GM21423 (cell line): Measurements from ENCODE around the gene GRM3.

Experiments used
- ATAC-seq: cut with Tn5 transposase; IDR thresholded peaks from one replicate; pipeline ENCODE4 v1.9.1; 2021; ENCODE audit warnings: mild to moderate bottlenecking, moderate library complexity; ENCODE audit not compliant: unreplicated experiment

Gene GRM3

DNA sequence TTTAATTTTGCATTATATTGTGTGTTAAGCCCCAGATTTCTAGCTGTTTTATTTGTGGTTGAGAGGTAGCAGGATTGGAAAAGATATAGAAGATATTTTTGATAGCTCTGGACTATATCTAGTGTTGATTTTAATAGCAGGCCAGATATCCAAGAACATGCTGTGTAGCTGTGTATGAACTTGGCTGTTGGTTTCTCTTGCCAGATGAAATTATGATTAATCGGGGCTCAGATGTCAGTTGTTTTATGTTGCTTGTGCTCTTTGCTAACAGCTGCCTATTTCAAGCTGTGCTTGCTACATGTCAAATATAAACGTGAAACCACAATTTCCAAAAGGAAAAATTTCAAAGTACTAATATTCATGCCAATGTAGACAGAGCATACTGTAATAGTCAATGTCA lies 141.1 kb downstream of the GRM3 start:
- ATAC-seq: no peak

DNA sequence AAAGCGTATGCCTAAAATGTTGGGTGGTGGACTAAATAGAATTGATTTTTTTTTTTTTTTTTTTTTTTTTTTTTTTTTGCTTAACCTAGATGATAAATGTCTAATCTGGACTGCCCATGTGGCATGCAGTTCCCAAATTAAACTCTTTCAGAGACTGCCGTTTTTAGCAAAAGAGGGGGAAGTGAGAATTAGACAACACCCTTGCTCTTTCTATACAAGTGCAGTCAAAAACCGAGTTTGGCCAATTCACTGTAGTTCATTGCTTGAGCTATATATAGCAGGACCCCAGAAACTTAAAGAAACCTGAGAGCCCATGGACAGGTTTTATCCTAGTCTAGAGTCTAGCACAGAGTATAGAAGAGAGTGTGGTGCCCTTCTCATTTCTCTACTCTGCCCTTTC lies 141.9 kb downstream of the GRM3 start:
- peak; percentile 88 for ATAC-seq

DNA sequence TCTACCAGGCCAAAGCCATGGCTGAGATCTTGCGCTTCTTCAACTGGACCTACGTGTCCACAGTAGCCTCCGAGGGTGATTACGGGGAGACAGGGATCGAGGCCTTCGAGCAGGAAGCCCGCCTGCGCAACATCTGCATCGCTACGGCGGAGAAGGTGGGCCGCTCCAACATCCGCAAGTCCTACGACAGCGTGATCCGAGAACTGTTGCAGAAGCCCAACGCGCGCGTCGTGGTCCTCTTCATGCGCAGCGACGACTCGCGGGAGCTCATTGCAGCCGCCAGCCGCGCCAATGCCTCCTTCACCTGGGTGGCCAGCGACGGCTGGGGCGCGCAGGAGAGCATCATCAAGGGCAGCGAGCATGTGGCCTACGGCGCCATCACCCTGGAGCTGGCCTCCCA lies 142.7 kb downstream of the GRM3 start:
- ATAC-seq: no peak

- ATAC-seq: no peak
Measured at GRCh38 chr7:86788948-86789347, 145.2 kb downstream of the GRM3 start.

- no peak for ATAC-seq
Measured at GRCh38 chr7:86790383-86790782, 146.7 kb downstream of the GRM3 start.

GRCh38 chr7:86792260-86792659 lies 148.6 kb downstream of the GRM3 start:
- no peak for ATAC-seq

DNA sequence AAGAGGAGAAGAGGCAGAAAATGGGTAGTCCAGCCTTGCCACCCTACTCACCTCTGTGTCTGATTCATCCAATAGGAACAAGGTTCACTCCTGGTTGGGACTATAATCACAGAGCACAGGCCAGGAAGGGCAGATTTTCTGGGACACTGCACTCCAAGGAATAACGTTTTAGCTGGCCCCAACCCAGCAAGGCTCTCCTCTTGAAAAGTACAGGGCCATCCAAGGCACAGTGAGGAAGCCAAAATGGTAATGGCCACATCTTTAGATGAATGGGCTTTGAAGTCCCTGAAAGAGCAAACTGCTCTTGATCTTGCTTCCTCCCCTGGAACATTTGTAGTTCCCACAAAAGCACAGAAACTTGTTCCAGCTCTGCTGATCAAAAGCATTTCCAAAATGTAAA lies 149.4 kb downstream of the GRM3 start:
- no peak for ATAC-seq

GRCh38 chr7:86814661-86815379 lies 171.1 kb downstream of the GRM3 start:
- ATAC-seq: no peak

- no peak for ATAC-seq
Measured at GRCh38 chr7:86815556-86815955, 171.8 kb downstream of the GRM3 start.

GRCh38 chr7:86818903-86819302 lies 175.2 kb downstream of the GRM3 start:
- no peak for ATAC-seq

DNA sequence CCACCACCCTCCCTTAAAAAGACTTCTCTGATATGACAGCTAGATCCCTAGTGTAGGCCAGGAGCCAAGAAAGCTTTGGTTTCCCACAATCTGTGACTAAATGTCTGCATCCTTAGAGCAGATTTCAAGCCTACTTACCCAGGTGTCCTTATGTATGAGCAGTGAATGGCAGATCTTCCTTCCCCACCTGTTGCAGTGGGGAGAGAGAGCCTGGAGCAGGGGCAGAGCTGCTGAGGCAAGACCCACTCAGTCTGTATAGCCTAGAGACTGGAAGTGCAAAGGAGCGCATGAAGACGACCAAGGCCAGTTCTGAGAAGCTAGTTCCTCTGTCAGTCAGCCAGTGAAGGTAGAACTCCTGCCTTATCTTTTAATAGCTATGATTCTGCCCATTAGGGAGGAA lies 180.1 kb downstream of the GRM3 start:
- ATAC-seq: no peak

DNA sequence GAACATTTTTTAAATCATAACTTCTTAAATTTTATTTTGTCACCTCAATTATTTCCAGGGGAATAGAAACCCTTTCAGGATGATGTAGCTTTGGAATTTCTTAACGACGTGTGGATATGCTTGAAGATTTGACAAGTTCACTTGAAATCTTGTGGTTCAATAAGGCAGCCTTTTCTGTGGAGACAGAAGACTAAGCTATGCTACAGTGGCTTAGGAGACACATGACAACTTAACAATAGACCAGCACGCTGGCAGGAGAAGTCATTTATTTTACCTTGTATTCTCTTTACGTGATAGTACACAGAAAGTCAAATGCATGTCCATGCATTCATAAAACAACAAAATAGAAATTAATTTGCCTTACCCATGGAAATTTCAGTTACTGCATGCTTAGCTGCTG lies 181.6 kb downstream of the GRM3 start:
- ATAC-seq: no peak

DNA sequence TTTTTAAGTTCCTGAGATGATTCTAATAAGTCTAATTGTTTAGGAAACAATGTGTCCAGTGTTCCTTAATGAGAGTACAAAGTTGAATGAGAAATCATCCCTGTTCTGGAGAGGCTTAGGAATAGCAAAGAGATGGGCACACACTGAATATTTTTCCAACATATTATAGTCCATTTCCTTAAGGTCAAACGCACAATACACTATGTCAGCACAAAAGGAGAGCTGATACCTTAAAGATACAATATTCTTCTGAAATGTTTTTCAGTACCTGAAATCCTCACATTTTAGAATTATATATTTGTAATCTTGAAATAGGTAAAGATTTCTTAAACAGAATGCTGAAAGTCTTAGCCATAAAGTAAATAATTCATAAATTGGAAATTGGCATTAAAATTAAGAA lies 183.2 kb downstream of the GRM3 start:
- no peak for ATAC-seq

GRCh38 chr7:86833360-86833759 lies 189.7 kb downstream of the GRM3 start:
- ATAC-seq: no peak

DNA sequence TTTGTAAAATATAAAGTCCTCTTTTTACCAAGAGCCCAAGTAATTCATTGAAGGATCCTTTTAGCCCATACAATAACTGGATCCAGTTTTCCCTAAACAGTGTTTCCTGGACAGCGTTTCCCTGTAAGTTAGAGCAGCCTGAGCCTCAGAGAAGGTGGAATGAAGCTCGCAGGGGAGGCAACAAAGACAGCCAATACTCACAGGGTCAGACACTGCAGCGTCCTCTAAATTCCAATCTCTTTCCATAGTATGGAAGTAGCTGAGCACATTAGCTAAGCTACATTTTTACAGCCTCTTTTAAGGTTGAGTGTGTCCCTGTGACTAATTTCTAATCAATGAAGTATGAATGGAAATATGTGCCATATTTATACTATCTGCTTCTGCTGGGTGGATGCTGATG lies 193.5 kb downstream of the GRM3 start:
- ATAC-seq: no peak

GRCh38 chr7:86844608-86845007 lies 200.9 kb downstream of the GRM3 start:
- no peak for ATAC-seq

DNA sequence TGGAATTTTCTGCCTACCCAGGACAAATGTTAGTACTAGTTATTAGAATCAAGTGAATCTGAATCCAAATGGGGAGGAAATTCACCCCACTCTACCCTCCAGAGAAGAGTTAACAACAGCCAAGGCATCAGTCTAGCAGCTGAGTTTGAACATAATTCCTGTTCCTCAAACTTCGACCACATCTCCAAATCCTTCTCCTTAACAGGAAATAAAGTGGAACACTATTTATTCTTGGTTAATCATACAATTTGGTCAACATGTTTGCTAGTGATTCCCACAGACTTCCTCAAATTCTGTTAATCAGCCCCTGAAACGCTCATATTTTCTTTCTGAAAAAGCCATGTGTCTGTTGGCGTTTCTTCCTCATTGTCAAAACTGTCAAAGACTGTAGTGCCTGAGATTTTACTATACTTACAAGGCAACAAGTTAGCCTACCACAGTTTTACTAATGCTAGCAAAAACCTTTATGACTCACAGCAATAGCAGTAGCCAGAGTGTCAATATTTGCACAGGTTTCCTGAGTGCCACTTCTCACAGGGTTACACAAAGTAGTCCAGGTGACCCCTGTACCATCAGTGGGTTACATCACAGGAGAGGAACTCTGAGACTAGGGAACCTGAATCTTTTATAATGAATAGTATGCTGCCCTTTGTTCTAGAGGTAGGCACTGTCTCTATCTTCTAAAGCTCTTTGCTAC lies 202.9 kb downstream of the GRM3 start:
- no peak for ATAC-seq

GRCh38 chr7:86848226-86848625 lies 204.5 kb downstream of the GRM3 start:
- ATAC-seq: no peak

- ATAC-seq: no peak
Measured at GRCh38 chr7:86851566-86851965, 207.9 kb downstream of the GRM3 start.

DNA sequence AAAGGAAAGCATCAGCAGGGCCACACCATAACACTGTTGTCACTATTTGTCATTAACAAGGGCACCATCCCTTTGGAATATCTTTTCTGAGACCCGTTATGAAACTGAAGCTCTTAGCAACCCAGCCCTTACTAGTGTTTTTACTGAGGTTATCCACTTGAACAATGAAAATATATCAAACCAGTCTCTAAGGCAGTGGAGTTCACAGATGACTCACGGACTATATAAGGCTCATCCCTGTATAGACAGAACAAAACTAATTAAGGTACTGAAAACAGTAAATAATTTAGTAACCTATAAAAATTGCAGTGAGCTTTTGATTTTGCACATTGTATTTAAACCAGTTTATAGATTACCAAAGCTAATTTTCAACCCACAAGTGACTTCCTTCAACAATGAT lies 219.7 kb downstream of the GRM3 start:
- peak; percentile 76 for ATAC-seq

- ATAC-seq: no peak
Measured at GRCh38 chr7:86867163-86867762, 223.6 kb downstream of the GRM3 start.

- ATAC-seq: no peak
Measured at GRCh38 chr7:86876146-86876545, 232.4 kb downstream of the GRM3 start.
